Activated CD4-positive, alpha-beta T cell treated with anti-CD3 and anti-CD28 coated beads, Interleukin-2, Interleukin-6, amounts not matched to agents 100 ng/mL and 50 ng/mL, durations not matched to agents 16 hours and 8 hours (primary cell): Measurements from ENCODE around the gene GDPD3.

Experiments used
- DNase-seq: peaks from one replicate; pipeline ENCODE4 v3.0.0-alpha.2; 2020

Gene GDPD3

GRCh38 chr16:30075503-30076275, 37.6 kb downstream of the GDPD3 start, which contains the start of gene PPP4C:
TSS of gene PPP4C (plus strand) at chr16:30075994. CDS start at chr16:30076378, 384 bp downstream.
- peak; percentile 92 for DNase-seq

- no peak for DNase-seq
Measured at GRCh38 chr16:30070490-30070889, 42.8 kb downstream of the GDPD3 start.

GRCh38 chr16:30069611-30070462, 43.5 kb downstream of the GDPD3 start:
- no peak for DNase-seq

GRCh38 chr16:30068750-30069610, 44.4 kb downstream of the GDPD3 start:
- DNase-seq = peak; percentile 55

GRCh38 chr16:30068333-30068732, 45.0 kb downstream of the GDPD3 start:
- DNase-seq = no peak

- DNase-seq = no peak
Measured at GRCh38 chr16:30067584-30067916, 45.8 kb downstream of the GDPD3 start.

- DNase-seq = no peak
Measured at GRCh38 chr16:30066761-30067583, 46.4 kb downstream of the GDPD3 start.

- DNase-seq = no peak
Measured at GRCh38 chr16:30065943-30066760, 47.2 kb downstream of the GDPD3 start.

- peak; percentile 98 for DNase-seq
Measured at GRCh38 chr16:30065102-30065942, 48.0 kb downstream of the GDPD3 start, which contains the start of gene ALDOA. TSS of gene ALDOA (plus strand) at chr16:30065760. CDS start at chr16:30066898, 1,138 bp downstream.

- DNase-seq = no peak
Measured at GRCh38 chr16:30064729-30065101, 48.6 kb downstream of the GDPD3 start.

- peak; percentile 87 for DNase-seq
Measured at GRCh38 chr16:30063893-30064728, 49.2 kb downstream of the GDPD3 start.

- no peak for DNase-seq
Measured at GRCh38 chr16:30063278-30063892, 50.0 kb downstream of the GDPD3 start.

- no peak for DNase-seq
Measured at GRCh38 chr16:30060836-30061554, 52.3 kb downstream of the GDPD3 start.

GRCh38 chr16:30060346-30060745, 53.0 kb downstream of the GDPD3 start:
- DNase-seq = no peak

- peak; percentile 63 for DNase-seq
Measured at GRCh38 chr16:30054959-30055553, 58.3 kb downstream of the GDPD3 start.
